GM12875 (cell line): Measurements from ENCODE around the gene SLC7A6.

ENCODE experiments used
- H3K4me3 ChIP-seq: one replicate; pipeline ENCODE4 v1.5.1; 2011; ENCODE audit warnings: low read depth, low read length, control low read depth
- TF ChIP-seq, protein P1 (sequence below): IDR thresholded peaks from 2 replicates; pipeline ENCODE4 v1.5.1; 2011; ENCODE audit warnings: low read depth, mild to moderate bottlenecking, control low read depth, inconsistent platforms, low read length, moderate library complexity, borderline replicate concordance; ENCODE audit not compliant: insufficient read depth

SLC7A6 gene

GRCh38 chr16:68338326-68339119 lies 74.2 kb downstream of the SLC7A6 start:
- TF ChIP-seq, protein P1, sequence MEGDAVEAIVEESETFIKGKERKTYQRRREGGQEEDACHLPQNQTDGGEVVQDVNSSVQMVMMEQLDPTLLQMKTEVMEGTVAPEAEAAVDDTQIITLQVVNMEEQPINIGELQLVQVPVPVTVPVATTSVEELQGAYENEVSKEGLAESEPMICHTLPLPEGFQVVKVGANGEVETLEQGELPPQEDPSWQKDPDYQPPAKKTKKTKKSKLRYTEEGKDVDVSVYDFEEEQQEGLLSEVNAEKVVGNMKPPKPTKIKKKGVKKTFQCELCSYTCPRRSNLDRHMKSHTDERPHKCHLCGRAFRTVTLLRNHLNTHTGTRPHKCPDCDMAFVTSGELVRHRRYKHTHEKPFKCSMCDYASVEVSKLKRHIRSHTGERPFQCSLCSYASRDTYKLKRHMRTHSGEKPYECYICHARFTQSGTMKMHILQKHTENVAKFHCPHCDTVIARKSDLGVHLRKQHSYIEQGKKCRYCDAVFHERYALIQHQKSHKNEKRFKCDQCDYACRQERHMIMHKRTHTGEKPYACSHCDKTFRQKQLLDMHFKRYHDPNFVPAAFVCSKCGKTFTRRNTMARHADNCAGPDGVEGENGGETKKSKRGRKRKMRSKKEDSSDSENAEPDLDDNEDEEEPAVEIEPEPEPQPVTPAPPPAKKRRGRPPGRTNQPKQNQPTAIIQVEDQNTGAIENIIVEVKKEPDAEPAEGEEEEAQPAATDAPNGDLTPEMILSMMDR, result no peak
- H3K4me3 ChIP-seq, result no peak overlapping the region

DNA sequence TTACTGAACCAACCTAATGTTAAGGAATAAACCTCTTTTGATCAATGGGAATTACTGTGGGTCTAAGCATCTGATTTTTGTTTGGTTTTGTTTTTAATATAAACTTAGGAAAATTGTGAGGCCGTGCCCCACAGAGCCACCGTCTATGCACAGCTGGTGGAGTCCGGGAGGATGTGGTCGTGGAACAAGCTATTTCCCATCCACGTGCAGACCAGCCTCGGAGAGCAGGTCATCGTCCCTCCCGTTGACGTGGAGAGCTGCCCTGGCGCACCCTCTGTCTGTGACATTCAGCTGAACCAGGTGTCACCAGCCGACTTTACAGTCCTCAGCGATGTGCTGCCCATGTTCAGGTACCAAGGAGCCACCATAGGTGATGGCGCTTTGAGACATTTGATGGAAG lies 74.9 kb downstream of the SLC7A6 start:
- TF ChIP-seq, protein P1, result no peak
- no peak overlapping the region for H3K4me3 ChIP-seq

GRCh38 chr16:68342620-68343019 lies 78.3 kb downstream of the SLC7A6 start:
- no peak overlapping the region for H3K4me3 ChIP-seq
- TF ChIP-seq, protein P1, result no peak

- no peak overlapping the region for H3K4me3 ChIP-seq
- TF ChIP-seq, protein P1, result no peak
These were observed 78.8 kb downstream of the SLC7A6 start for GRCh38 chr16:68343137-68343536.

- no peak overlapping the region for H3K4me3 ChIP-seq
- TF ChIP-seq, protein P1, result no peak
These were observed 79.9 kb downstream of the SLC7A6 start for GRCh38 chr16:68344252-68344651.

DNA sequence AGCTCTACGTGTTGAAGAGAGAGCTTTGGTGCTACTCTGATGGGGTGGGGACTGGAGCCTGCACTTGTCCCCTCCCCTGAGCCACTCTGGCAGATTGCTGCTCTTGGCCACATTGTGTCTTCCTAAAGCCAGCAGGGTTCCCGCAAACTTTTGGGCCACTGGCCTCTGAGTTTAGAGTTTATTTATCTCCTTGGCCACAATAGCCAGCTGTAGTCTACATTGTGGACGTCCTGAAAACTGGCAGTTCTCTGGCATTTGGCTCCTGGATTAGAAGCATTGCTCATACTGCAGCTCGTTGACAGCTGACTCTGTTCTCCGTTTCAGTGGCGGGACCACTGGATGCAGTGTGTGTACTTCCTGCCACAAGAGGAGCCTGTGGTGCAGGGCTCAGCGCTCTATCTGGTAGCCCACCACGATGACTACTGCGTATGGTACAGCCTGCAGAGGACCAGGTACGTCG lies 81.1 kb downstream of the SLC7A6 start:
- H3K4me3 ChIP-seq, result no peak overlapping the region
- TF ChIP-seq, protein P1, result no peak

DNA sequence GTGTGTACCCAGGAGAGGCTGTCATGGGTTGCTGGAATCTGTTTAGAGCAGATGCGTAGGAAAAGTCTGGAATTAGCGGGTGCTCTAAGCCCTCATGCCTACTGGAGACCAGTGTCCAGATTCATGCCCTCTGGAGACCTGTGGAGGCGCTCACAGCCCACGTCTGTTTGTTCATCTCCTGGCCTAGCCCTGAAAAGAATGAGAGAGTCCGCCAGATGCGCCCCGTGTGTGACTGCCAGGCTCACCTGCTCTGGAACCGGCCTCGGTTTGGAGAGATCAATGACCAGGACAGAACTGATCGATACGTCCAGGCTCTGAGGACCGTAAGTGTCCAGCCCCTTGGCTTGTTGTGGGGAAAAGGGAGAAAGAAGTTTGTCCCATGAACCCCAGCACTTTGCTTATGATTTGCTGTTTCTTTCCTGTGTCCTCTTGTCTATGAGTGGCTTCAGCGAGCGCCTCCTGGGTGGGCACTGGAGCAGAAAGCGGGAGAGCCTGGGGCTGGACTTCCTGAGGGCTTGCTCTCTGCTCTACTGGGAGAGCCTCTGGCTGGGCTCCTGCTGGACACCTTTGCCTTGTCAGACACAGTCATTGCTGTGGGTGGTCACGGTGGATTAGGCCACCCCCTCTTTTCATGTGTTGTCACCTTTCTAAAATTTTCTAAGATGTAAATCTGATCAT lies 81.8 kb downstream of the SLC7A6 start:
- TF ChIP-seq, protein P1, result no peak
- H3K4me3 ChIP-seq, result no peak overlapping the region
